Measurements from ENCODE around the gene MRPL21.
"Not testable (repeated sequence)": the region's sequence is repeated elsewhere in the genome, so short reads cannot be mapped to it uniquely, and the experiment has no call there.

The MRPL21 gene

DNA sequence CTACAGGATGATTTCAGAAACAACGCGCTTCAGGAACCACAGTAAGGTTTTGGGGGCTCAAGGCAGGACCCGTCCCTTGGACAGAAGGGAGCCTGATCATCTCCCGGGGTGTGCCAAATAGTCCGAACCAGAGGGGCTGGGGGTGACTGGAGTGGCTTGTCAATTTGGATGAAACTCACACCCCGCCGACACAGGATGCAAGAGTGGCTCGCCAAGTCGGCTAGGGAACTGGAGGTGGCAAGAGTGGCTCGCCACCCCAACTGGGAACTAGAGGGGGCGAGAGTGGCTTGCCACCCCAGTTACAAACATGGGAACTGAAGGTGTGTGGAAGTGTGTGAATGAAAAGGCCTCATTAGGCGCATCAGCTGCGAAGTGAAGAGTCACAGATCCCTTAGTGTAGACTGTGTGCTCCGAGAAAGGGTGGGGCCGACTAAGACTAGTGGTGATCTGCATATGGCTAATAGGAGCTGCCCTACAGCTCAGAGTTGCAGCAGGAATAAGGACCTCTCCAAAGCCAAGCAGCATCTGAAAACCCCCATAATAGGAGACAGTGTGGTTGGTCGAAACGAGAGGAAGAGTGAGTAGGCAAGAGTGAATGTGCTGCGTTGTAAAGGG, 35.3 kb downstream of the MRPL21 start:
- DNase-seq (ENCODE audit: low read depth in 2 of 2): no peak

DNA sequence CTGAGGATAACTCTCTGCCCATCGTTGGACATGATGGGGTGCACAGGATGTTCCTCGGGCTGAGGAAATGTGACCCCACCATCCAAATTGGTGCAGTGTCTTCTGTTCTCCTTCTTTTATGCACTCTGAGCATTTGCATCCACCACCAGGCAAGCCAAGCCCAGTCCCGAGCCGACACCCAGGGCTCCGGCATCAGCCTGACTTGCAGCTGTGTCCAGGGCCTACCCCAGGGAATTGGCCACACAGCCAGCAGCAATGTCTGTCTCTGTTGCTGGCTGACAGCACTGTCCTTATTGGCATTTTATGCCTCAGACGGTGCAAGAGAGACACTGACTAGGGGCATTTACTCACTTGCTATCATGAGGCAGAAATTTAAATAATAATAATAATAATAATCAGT, 36.6 kb downstream of the MRPL21 start:
- no peak for DNase-seq (ENCODE audit: low read depth in 2 of 2)

DNA sequence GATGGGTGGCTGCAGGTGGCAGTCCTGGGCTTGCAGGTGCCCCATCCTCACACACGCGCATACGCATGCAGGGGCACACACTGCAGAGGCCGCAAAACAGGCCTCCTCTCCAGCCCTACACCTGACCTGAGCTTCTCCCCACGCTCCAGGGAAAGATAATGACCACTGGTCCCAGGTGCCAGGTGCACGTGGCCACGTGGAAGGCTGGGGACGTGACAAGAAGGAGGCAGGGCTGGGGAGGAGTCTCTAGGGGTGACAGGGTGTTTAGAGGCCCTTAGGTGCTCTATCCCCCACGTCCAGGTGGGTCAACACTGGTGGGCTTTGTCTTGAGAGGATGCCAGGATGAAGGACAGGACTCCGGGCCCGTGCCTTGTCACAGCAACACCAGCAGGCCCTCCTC, 38.4 kb downstream of the MRPL21 start:
- no peak for DNase-seq (ENCODE audit: low read depth in 2 of 2)

DNA sequence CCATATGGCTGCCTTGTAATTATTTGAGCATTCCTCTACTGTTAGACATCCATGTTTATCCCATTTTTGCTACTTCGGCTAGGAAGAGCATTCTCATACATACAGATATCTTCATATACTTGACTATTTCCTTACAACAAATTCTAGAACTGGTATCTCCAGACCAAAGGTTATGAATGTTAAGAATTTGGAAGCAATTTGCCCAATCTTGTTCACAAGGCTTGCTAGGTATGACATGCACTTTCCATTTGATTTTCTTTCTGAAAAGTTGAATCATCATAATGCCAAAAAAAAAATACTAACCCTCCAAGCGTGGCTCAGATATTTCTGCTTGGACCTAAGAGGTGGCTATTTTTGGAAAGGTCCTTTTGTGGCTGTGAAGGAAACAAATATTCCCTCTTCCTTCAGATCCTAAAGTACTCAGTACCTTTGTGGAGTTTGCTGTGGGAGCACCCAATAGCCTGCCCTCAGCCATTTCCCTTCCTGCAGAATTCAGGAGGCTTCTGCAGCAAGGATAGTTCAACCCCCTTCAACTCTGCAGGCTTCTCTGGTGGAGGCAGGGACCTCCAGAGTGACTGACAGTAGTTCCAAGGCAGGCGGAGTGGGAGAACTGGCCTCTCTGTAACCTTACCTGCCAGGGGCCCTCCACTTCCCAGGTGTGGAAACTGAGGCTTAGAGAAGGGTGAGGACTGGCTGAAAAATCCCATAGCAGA, 39.9 kb downstream of the MRPL21 start:
- DNase-seq (ENCODE audit: low read depth in 2 of 2): no peak

DNA sequence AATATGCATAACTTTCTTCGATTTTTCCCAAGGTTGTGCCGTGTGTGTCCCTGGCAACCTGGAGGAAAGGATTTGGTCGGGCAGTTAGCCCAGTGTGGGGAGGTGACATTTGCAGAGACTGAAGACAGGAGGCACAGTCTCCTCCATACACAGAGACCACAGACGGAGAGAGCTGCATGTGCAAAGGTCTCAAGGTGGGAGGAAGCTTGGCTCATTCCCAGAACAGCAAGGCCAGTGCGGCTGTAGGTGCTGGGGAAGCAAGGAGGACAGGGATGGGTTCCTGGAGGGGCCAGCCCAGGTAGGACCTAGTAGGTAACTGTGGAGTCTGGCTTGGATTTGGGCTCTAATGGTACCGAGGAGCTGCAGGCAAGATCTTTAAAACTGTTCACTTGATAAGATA, 41.2 kb downstream of the MRPL21 start:
- DNase-seq (ENCODE audit: low read depth in 2 of 2): no peak

DNA sequence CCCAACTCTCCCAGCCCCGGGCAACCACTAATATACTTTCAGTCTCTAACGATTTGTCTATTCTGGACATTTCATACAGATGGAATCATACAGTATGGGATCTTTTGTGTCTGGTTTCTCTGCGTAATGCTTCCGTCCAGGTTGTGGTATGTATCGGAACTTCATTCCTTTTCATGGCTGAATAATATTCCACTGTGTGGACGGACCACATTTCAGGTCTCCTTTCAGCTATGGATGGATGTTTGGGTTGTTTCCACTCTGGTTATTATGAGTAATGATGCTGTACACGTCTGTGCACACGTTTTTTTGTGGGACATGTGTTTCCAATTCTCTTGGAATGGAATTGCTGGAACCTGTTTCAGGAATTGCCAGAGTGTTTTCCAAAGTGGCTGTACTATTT, 44.5 kb downstream of the MRPL21 start:
- DNase-seq (ENCODE audit: low read depth in 2 of 2): no peak

DNA sequence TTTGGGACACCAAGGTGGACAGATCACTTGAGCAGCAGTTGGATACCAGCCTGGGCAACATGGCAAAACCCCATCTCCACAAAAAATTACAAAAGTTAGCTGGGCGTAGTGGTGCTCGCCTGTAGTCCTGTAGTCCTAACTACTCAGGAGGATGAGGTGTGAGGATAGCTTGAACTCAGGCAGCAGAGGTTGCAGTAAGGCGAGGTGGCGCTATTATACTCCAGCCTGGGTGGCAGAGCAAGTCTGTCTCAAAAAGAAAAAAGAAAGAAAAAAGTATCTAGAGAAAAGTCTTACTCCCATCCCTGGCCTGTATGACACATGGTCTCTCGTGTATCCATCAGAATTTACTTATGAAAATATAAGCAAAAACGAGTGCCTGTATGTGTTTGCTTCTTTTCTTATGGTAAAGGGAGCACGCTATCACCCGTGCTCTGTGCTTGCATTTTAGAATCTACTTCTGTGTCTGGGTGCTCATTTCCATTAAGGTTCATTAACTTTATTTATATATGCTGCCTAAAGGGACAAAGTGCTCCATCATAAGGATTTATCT, 46.5 kb downstream of the MRPL21 start:
- no peak for DNase-seq (ENCODE audit: low read depth in 2 of 2)

DNA sequence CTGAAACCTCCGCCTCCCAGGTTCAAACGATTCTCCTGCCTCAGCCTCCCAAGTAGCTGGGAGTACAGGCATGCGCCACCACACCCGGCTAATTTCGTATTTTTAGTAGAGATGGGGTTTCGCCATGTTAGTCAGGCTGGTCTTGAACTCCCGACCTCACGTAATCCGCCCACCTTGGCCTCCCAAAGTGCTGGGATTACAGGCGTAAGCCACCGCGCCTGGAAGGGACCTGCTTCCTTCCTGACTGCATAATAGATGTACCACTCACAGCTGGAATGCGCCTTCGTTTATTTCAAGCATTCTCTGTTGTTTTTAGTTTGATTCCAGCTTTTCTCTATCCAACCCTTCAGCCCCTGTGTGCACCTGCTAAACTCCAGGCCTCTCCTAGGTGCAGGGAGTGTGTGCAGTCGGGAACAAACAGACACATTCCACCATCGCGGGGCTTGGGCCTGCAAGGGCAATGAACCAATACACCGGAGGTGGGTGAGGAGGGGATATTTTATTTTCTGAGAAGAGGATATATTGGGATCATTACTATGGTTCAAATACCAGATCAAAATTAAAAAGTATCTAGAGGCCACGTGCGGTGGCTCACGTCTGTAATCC, 47.1 kb downstream of the MRPL21 start:
- DNase-seq (ENCODE audit: low read depth in 2 of 2): not testable (repeated sequence)

DNA sequence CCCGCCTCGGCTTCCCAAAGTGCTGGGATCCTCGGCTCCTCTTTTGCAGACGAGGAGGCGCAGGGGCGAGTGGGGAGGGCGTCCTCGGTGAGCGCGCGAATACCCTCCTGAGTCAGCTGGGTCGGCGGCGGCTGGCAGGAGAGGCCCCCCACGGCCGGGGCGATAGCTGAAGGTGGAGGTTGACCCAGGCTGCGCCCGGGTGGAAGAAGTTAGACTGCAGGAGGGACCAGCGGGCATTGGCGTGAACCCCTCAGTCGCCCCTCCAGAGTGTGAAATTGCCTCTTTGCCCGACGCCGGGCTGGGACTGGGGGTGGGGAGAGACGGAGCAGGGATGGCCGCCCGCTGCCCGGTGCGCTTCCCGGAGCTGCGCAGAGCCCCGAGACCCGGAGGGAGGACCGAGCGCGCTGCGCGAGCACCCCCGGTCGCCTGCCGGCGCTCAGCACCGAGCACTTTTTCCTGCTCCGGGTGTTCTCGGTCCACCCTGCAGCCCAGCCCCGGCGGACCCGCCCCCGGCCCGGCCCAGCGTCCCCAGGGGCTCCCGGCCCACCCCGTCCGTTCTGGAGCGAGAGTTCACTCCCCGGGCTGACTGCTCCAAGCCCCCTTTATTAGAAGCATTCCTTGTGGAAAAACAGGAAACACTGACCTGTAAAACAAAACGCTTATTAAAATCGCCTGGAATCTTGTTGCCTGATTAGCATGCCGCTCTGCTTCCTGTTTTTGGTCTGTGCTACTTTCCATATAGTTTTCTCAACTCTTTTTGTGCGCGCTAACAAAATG, 48.2 kb downstream of the MRPL21 start:
- DNase-seq (ENCODE audit: low read depth in 2 of 2): no peak

DNA sequence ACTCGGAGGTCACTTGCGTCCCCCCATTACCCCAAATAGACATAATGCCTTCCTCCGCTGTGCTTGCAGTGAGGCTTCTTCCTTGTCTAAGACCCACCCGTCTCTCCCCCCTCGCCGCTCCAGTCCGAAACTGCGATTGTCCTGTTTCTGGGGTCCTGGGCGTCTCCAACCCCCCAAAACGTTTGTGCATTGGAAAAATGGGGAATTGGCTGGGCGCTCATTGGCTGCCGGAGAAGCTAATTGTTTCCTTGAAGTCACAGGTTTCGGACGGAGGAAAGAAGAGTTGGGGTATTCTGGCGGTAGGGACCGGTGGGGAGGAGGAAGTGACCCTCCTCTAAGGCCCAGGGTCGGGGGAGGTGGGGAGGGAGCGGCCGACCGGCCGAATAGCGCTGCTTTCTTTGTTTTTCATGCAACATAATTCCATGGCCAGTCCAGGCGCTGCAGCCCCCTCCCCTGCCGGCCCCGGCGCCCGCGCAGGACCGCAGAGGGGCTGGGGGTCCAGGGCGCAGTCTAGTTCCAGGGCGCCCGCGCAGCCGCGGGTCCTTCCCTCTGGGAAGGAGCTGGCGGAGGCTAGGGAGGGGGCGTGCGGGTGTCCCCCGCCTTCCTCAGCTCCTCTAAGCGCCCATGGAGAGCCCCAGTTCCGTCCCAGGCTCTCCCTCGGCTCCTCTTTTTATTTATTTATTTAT, 49.2 kb downstream of the MRPL21 start:
- DNase-seq (ENCODE audit: low read depth in 2 of 2): no peak

DNA sequence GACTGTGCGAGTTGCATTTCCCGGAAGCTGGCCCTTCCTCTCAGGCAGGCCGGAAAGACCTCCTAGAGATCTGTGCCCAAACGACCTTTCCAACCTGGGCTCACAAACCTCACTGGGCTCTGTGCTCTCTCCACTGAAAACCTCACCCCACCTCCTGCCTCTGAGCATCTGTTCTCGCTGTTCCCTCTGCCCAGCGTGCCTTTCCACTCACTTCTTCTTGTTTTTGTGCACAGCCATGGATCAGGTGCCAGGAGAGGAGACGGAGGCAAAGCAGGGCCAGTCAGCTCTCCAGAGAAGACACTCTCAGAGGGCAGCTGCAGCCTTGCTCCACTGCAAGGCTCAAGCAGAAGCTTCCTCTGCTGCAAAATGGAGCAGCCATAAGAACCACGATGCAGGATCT, 51.0 kb downstream of the MRPL21 start:
- DNase-seq (ENCODE audit: low read depth in 2 of 2): no peak

DNA sequence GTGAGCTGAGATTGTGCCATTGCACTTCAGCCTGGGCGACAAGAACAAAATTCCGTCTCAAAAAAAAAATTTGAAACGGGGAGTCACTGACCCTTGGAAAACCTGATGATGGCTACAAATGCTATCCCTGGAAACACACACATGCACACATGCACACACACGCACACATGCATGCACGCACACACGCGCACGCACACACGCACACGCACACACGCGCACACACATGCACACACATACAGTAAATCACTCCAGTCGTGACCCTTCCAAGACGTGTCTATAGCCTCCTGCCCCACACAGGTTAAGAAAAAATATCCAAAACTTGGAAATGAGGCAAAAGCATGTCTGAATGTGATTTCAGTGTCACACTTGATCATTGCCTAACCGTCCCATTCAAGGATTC, 55.2 kb downstream of the MRPL21 start:
- no peak for DNase-seq (ENCODE audit: low read depth in 2 of 2)

DNA sequence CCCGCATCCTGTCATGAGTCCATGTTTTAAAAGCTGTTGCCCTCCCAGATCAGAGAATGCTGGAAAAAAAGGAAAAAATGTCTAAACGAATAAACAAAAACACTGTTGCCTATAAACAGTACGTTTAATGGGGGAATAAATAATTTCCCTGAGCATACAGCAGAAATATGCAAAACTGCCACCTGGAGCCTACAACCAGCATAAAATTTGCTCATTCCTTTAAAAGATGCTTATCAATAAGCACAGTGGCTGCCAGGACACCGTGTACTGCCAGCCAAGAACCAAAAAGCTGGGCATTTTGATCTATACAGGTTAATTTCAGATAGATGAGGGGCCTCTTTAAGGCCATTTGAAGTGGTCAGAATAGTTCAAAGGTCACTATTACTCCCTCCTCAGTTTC, 56.2 kb downstream of the MRPL21 start:
- DNase-seq (ENCODE audit: low read depth in 2 of 2): no peak

DNA sequence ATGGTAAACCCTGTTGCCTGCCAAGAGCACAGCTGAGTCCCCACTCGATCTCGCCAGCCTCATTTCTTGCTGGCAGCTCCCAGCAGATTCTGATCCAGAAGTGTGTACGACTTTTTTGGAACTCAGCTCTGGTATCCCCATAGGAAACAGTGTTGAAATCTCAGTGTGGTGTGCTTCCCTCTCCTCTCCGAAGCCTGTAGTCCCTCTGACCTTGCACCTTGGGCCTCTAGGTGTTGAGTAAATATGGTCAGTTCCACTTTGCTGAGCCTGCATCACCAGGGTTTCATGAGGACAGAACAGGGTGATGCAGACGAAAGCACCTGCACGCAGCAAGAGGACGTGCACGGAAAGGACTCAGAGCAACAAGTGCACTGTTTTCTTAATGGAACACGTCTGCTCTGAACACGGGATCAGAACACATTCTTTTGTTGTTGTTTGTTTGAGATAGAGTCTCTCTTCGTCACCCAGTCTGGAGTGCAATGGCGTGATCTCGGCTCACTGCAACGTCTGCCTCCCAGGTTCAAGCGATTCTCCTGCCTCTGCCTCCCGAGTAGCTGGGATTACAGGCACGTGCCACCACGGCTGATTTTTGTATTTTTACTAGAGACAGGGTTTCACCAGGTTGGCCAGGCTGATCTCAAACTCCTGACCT, 58.2 kb downstream of the MRPL21 start:
- DNase-seq (ENCODE audit: low read depth in 2 of 2): no peak

DNA sequence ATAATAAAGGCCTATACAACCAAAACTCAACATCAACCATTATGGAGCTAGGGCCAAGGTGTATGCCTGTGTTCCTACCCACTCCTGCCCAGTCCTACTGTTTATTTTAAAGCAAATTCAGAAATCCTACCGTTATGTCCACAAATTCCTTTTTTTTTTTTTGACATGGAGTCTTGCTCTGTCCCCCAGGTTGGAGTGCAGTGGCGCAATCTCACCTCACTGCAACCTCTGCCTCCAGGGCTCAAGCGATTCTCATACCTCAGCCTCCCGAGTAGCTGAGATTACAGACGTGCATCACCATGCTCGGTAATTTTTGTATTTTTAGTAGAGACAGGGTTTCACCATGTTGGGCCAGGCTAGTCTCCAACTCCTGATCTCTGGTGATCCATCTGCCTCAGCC, 58.8 kb downstream of the MRPL21 start:
- DNase-seq (ENCODE audit: low read depth in 2 of 2): no peak

DNA sequence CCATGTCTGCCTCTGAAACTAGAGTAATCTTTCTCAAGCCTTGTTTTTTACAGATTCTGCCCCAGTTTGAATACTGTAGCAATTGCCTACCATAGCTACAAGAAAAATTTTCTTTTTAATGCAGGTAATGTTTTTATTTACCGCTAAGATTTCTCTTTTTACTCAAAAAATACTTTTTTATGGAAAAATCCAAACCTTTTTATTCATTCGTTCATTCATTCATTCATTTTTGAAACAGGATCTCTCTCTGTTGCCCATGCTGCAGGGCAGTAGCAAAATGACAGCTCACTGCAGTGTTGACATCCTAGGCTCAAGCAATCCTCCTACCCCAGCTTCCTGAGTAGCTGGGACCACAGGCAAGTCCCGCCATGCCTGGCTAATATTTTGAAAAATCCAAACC, 59.3 kb downstream of the MRPL21 start:
- DNase-seq (ENCODE audit: low read depth in 2 of 2): no peak

DNA sequence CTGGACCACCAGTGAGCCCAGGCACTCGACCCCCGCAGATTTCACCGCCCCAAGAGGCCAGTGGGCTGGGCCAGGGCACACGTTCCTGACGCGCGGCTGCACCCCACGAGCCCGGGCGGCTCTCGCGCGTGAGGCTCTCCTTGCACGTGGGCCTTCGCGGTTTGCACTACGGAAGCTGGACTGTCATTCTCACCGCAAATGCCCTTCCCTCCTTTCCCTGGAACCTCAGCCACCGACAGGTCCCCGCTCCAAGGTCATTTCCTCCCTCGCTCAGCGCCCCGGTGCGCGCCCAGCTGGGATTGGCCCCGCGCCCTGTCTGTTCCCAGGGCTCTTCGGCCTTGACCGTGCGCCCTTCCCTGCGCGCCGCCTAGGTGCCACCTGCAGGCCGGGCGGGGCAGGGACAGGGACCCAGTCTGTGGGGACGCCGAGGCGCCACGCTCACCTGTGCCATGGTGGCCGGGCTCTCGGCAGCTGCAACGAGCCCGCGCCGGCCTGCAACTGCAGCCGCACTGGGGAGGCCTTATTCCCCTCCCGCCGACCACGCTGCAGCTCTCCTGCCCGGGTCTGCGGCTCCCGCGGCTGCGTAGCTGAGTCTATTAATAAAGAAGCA, 59.8 kb downstream of the MRPL21 start:
- DNase-seq (ENCODE audit: low read depth in 2 of 2): peak in 1 of 2 donors; percentile 48

DNA sequence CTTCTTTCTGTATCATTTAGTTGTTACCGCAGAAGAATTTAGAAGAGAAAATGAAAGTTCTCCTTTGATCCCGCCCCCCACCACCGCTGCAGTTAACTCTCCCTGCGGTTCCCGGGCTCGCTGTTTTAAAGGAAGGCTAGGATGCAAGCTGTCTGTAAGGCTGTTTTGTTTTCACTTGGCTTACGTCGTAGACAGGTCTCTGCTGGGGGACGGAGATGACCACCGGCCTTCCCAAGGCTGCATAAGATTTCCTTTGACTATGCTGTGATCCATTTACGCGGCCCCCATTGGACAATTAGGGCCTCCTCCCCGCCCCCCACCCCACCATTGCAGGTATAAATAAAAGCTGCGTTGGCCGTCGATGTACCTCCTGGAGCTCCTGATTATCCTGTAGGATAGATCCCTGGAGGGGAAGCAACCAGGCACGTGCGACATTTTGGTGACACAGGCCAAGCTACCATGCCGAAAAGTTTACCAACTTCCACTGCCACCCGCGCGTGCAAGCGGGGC, 60.5 kb downstream of the MRPL21 start:
- no peak for DNase-seq (ENCODE audit: low read depth in 2 of 2)

DNA sequence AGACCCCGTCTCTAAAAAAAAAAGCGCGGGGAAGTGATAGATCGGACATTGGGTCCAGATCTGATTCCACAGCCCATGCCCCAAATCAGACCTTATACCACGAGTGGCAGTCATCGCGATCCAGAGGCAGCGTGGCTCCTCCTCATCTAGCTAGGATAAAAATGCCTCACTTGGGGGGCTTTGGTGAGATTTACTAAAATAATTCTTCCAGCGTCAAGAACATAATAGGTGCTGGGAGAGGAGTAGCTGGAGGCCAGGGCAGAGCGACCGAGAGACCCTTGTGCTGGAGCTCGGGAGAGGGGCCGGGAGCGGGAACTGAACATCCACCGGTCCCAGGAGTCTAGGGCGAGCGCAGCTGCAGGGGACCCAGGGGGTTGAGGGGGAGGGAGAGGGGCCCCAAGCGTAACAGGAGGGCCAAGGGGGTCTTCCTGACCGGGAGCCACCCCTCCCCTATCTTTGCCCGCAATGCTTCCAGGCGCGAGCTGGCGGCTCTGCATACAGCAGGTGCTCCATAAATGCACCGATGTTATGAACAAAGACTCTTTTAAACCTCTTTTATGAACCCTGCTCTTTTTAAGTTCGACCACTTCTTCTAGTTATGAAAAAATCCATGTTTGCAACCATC, 61.1 kb downstream of the MRPL21 start:
- no peak for DNase-seq (ENCODE audit: low read depth in 2 of 2)

All from activated CD8-positive, alpha-beta memory T cell treated with anti-CD3 and anti-CD28 coated beads for 4 hours (primary cell).